Neutrophil (primary cell): ENCODE measurements around the gene SPATA9.

ENCODE experiments used
- H3K27ac ChIP-seq: fragments of 200-600 bp; sonication (generic); 2 replicates; pipeline ENCODE4 v1.5.1; 2016; ENCODE audit warnings: mild to moderate bottlenecking, moderate library complexity
- H3K27me3 ChIP-seq: fragments of 200-600 bp; sonication (generic); 2 replicates; pipeline ENCODE4 v1.6.0; 2016; ENCODE audit warnings: mild to moderate bottlenecking
- H3K36me3 ChIP-seq: fragments of 200-600 bp; sonication (generic); 2 replicates; pipeline ENCODE4 v1.5.1; 2017
- H3K4me1 ChIP-seq, 2 experiments: fragments of 200-600 bp in 1 of 2; sonication (generic) in 1 of 2; 1 replicate in 1 of 2; 2 replicates in 1 of 2; pipeline versions ENCODE4 v1.5.1 to v1.6.1; 2013 to 2016; ENCODE audit warnings: low read depth in 1 of 2, low read length in 1 of 2, mild to moderate bottlenecking in 1 of 2, moderate library complexity in 1 of 2; ENCODE audit not compliant: control insufficient read depth in 1 of 2, insufficient read depth in 1 of 2
- H3K4me3 ChIP-seq, 2 experiments: fragments of 200-600 bp in 1 of 2; sonication (generic) in 1 of 2; 1 replicate in 1 of 2; 2 replicates in 1 of 2; pipeline ENCODE4 v1.5.1; 2013 to 2016; ENCODE audit warnings: low read depth in 1 of 2, low read length in 1 of 2, mild to moderate bottlenecking in 1 of 2, moderate library complexity in 1 of 2
- H3K9me3 ChIP-seq: fragments of 200-600 bp; sonication (generic); 2 replicates; pipeline ENCODE4 v1.5.1; 2016
- TF ChIP-seq, protein P1 (sequence below): fragments of 200-600 bp; sonication (generic); IDR thresholded peaks from 2 replicates; pipeline ENCODE4 v1.5.1; 2016; ENCODE audit warnings: antibody characterized with exemption

The SPATA9 gene

DNA sequence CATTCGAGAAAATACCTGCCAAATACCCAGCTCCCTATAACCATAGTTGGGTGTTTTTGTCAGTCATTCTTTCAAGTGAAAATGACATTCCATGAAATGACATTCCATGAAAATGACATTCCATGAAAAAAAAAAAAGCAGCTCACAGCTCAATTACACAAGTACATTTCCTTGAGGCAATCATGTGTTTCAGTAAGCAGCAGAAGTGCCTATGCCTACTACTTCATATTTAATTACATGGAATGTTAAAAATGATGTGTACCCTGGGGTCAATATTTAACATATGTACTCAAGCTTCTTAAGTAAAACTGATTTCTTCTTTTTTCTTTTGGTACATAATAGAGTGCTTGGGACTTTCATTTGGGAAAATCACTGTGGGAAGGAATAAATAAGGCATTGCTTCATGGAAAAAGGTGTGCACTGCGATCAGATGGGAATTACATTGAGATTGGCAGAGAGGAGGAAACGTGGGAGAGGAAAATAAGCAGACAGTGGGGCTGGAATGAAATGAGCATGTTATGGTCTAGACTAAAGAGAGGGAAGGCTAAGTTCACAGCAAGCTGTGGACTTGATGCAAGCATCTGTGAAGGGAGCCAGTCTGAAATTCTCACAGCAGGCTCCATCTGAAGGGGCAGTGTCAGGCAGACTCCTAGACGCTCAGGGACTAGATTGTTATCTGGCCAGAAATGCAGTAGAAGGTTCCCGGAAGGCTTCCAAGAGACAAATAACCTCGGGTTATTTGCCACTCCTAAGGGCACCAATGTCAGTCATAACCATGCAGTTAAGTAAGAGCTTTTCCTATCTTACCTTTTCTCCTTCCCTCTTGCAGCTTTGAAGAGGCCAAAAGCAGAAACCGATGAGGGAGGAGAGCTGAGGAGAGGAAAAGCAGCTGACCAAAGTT lies 15.2 kb upstream of the SPATA9 start:
- no peak overlapping the region for H3K4me3 ChIP-seq
- no peak overlapping the region for H3K27ac ChIP-seq
- TF ChIP-seq, protein P1, sequence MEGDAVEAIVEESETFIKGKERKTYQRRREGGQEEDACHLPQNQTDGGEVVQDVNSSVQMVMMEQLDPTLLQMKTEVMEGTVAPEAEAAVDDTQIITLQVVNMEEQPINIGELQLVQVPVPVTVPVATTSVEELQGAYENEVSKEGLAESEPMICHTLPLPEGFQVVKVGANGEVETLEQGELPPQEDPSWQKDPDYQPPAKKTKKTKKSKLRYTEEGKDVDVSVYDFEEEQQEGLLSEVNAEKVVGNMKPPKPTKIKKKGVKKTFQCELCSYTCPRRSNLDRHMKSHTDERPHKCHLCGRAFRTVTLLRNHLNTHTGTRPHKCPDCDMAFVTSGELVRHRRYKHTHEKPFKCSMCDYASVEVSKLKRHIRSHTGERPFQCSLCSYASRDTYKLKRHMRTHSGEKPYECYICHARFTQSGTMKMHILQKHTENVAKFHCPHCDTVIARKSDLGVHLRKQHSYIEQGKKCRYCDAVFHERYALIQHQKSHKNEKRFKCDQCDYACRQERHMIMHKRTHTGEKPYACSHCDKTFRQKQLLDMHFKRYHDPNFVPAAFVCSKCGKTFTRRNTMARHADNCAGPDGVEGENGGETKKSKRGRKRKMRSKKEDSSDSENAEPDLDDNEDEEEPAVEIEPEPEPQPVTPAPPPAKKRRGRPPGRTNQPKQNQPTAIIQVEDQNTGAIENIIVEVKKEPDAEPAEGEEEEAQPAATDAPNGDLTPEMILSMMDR = no peak
- no peaks in the 10 kb centered on the region for H3K9me3 ChIP-seq
- no peaks in the 10 kb centered on the region for H3K36me3 ChIP-seq
- H3K4me1 ChIP-seq = no peaks in the 10 kb centered on the region
- H3K27me3 ChIP-seq = no peaks in the 10 kb centered on the region

DNA sequence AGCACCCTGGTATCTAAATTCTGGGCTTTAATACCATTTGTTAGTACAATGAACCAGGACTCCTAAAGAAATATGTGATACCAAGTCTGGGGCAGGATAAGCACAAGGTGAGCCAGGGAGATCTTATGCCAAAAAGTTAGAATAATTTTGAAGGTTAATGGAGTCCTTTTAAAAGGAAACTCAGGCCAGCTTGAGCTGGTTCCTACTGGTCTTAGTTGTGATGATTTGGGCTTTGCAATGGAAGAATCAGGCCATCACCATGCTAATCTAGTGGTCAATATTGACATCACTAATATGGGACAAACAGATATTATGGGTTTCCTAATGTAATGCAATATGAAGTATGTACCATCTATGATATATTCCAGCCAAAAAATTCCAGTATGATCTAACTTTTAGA lies 7.5 kb upstream of the SPATA9 start:
- Histone ChIP-seq H3K9me3 (no peaks in the 10 kb centered on the region), H3K27me3 (no peaks in the 10 kb centered on the region), H3K27ac (no peak overlapping the region), H3K36me3 (no peaks in the 10 kb centered on the region), H3K4me1 (no peaks in the 10 kb centered on the region), H3K4me3 (no peak overlapping the region)
- TF ChIP-seq, protein P1 = no peak

DNA sequence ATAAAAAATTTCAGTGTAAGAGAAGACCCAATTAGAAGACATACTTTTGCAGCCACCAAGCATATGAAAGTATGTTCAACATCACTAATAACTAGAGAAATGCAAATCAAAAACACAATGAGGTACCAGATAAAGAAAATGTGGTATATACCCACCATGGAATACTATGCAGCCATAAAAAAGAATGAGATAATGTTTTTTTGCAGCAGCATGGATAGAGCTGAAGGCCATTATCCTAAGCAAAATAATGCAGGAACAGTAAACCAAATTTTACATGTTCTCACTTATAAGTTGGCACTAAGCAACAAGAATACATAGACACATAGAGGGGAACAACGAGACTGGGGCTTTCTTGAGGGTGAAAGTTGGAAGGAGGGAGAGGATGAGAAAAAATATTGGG lies 6.9 kb upstream of the SPATA9 start:
- Histone ChIP-seq H3K36me3 (no peaks in the 10 kb centered on the region), H3K4me3 (no peak overlapping the region), H3K9me3 (no peaks in the 10 kb centered on the region), H3K4me1 (no peaks in the 10 kb centered on the region), H3K27me3 (no peaks in the 10 kb centered on the region), H3K27ac (no peak overlapping the region)
- TF ChIP-seq, protein P1 = no peak

DNA sequence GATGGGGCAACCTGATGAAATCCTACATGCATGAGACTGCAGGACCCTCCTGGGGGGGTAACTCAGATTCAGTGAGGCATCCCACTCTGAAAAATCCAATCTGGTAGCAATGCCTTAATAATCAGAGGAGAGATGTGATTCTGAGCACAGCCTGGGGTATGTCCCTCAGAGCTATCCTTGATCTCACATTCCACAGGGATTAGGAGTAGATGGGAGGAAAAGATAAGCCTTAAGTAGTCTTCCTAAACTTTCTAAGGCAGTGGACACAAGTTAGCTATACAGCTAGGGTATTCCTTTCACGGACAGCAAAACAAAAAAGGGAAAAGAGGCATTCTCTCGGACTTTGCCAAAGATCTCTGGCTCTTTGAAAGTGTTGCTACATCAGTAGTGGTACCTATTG lies 3.9 kb upstream of the SPATA9 start:
- no peaks in the 10 kb centered on the region for H3K27me3 ChIP-seq
- TF ChIP-seq, protein P1 = no peak
- no peak overlapping the region for H3K27ac ChIP-seq
- no peaks in the 10 kb centered on the region for H3K9me3 ChIP-seq
- no peaks in the 10 kb centered on the region for H3K36me3 ChIP-seq
- no peak overlapping the region for H3K4me3 ChIP-seq
- H3K4me1 ChIP-seq = no peaks in the 10 kb centered on the region

DNA sequence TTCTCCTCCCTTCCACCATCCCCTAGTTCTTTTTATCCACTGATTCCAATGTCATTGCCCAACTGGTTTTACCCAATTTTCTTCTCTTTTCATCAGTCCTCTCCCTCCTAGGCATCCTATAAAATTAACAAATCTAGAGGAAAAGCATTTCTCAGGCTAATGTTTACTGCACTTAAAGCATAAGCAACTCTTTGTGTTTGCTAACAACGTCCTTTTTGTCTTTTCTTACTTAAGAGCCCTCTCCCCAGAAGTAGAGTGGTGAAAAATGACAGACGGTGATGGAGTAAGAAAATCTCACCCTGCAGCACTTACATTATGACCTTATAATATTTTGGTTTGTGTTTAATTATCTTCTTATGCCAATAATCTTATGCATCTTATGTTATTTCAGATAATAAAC lies 1.6 kb upstream of the SPATA9 start:
- Histone ChIP-seq H3K27me3 (no peaks in the 10 kb centered on the region), H3K27ac (no peak overlapping the region), H3K36me3 (no peaks in the 10 kb centered on the region), H3K4me1 (no peaks in the 10 kb centered on the region), H3K4me3 (no peak overlapping the region), H3K9me3 (no peaks in the 10 kb centered on the region)
- TF ChIP-seq, protein P1 = no peak
